ENCODE data around the gene RIN3. TPM values are rescaled to one million over a fixed set of nuclear protein-coding genes. Genes with fewer than 3 reads are reported as not detected.

RIN3 gene
- total RNA-seq, 3 donors from 2014 or later (not counting 1 experiment from before 2014, with no cell fraction given) = 248 to 289 (median 282) TPM

DNA sequence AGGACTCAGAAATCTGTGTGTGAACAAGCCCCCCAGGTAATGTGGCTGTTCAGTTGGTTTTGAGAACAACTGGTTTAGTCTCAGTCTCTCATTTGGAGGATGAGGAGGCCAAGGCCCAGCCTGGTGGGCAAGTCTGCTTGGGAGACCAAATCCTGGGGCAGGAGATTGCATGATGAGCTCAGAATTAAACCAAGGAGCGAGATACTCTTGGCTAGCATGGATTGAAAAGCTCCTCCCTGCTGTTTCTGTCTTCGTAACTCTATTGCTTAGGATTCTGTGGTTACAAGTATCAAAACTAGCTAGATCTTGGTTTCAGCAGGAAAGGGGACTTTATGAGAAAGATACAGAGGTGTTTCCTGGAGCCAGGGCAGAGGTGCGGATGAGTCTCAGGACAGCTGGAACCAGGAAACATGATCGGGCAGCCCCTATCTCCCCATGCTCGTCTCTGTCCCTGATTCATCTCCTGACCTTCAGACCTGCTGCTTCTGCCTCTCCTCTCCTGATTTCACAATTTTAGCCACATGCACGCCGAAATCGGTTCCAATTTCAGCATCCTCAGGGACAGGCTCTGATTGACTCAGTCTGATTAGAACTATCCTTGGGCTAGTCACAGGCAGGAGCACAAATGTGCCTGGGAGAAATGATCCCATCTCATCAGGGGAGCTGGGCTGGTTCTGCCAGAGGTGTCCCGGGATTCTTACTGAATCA lies 40.2 kb upstream of the RIN3 start:
- 90% methylated on average over 9 of the region's 9 CpGs for WGBS (ENCODE audit: insufficient coverage)
- no peaks in the 10 kb centered on the region for H3K9me3 Mint-ChIP-seq
- peaks cover 3% of the 10 kb centered on the region for H3K4me1 ChIP-seq (ENCODE audit: control insufficient read depth, insufficient read depth, low read length)

DNA sequence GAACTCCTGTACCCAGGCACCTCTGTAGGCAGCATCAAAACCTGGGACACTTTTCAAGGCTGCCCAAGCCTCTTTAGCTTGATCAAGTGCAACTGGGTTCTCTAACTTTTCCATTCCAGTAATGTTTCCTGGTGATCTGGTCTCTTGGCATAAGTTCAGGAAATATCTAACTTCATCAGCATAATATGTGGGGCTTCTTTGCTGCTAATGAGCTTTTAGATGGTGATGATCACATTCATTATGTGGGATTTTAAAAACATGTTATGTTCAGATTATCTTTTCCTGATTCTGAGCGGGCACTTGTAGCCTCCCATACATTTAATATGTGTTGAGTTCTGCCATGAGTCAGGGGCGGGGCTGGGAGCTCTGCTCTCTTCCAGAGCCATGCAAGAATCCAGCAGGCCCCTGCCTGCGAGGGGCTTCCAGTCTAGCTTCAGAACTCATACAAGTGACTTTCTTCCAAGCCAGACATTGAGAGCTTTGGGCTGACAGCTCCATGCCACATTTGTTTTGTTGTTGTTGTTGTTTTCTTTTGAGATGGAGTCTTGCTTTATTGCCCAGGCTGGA lies 39.5 kb upstream of the RIN3 start:
- no peak overlapping the region for H3K4me3 ChIP-seq (ENCODE audit: low read length)
- no peak overlapping the region for H3K27ac ChIP-seq (ENCODE audit: low read length)
- Mint-ChIP-seq H3K27me3 (ENCODE audit: low read depth in 2 of 2) (no peaks in the 10 kb centered on the region), H3K4me3 (no peak overlapping the region), H3K4me1 (peaks cover 0 to 5% of the 10 kb centered on the region in 2 donors), H3K36me3 (no peaks in the 10 kb centered on the region), H3K27ac (no peak overlapping the region), H3K9me3 (no peaks in the 10 kb centered on the region)
- DNase-seq (no peak), ATAC-seq (no peak)
- TF ChIP-seq, protein P1, sequence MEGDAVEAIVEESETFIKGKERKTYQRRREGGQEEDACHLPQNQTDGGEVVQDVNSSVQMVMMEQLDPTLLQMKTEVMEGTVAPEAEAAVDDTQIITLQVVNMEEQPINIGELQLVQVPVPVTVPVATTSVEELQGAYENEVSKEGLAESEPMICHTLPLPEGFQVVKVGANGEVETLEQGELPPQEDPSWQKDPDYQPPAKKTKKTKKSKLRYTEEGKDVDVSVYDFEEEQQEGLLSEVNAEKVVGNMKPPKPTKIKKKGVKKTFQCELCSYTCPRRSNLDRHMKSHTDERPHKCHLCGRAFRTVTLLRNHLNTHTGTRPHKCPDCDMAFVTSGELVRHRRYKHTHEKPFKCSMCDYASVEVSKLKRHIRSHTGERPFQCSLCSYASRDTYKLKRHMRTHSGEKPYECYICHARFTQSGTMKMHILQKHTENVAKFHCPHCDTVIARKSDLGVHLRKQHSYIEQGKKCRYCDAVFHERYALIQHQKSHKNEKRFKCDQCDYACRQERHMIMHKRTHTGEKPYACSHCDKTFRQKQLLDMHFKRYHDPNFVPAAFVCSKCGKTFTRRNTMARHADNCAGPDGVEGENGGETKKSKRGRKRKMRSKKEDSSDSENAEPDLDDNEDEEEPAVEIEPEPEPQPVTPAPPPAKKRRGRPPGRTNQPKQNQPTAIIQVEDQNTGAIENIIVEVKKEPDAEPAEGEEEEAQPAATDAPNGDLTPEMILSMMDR (IDR thresholded peaks at IDR 0.05) = no peak
- H3K9me3 ChIP-seq (ENCODE audit: control insufficient read depth, insufficient read depth, low read length) = no peaks in the 10 kb centered on the region
- H3K36me3 ChIP-seq (ENCODE audit: control insufficient read depth, insufficient read depth, low read length) = no peaks in the 10 kb centered on the region
- H3K4me1 ChIP-seq (ENCODE audit: control insufficient read depth, insufficient read depth, low read length) = peaks cover 3% of the 10 kb centered on the region
- H3K27me3 ChIP-seq (ENCODE audit: control insufficient read depth, insufficient read depth, low read length) = no peaks in the 10 kb centered on the region
- 95% methylated on average over 2 of the region's 3 CpGs for WGBS (ENCODE audit: insufficient coverage)
- intact Hi-C loops (cut with micrococcal nuclease) = no loop called here

More for the DNA sequence above, 40.2 kb upstream of the RIN3 start:
- Histone ChIP-seq H3K36me3 (ENCODE audit: control insufficient read depth, insufficient read depth, low read length) (no peaks in the 10 kb centered on the region), H3K27ac (ENCODE audit: low read length) (no peak overlapping the region), H3K4me3 (ENCODE audit: low read length) (no peak overlapping the region), H3K27me3 (ENCODE audit: control insufficient read depth, insufficient read depth, low read length) (no peaks in the 10 kb centered on the region), H3K9me3 (ENCODE audit: control insufficient read depth, insufficient read depth, low read length) (no peaks in the 10 kb centered on the region)
- ATAC-seq (no peak), DNase-seq (no peak)
- H3K27ac Mint-ChIP-seq = no peak overlapping the region
- peaks cover 0 to 5% of the 10 kb centered on the region in 2 donors for H3K4me1 Mint-ChIP-seq
- TF ChIP-seq, protein P1 (IDR thresholded peaks at IDR 0.05) = no peak
- no peaks in the 10 kb centered on the region for H3K36me3 Mint-ChIP-seq
- intact Hi-C loops (cut with micrococcal nuclease) = no loop called here
- no peak overlapping the region for H3K4me3 Mint-ChIP-seq
- H3K27me3 Mint-ChIP-seq (ENCODE audit: low read depth in 2 of 2) = no peaks in the 10 kb centered on the region

DNA sequence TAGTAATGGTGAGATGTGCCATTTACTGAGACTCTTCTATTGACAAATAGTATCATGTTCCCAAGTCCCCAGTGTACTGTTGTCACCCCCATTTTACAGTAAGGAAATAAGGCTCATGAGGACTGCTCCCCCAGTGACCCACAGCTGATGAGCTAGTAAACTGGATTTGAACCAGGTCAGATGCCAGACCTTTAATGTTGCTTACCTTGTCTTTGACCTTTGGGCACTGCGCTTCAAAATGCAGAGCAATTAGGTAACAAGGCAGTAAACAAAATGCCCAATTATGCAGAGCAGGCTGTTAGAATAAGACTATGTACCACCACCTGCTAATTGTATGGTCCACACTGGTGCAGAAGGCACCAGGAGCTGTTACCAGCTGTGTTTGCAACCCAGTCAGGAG lies 38.5 kb upstream of the RIN3 start:
- H3K27me3 Mint-ChIP-seq (ENCODE audit: low read depth in 2 of 2) = no peaks in the 10 kb centered on the region
- Histone ChIP-seq H3K4me3 (ENCODE audit: low read length) (no peak overlapping the region), H3K36me3 (ENCODE audit: control insufficient read depth, insufficient read depth, low read length) (no peaks in the 10 kb centered on the region), H3K9me3 (ENCODE audit: control insufficient read depth, insufficient read depth, low read length) (no peaks in the 10 kb centered on the region), H3K4me1 (ENCODE audit: control insufficient read depth, insufficient read depth, low read length) (peaks cover 3% of the 10 kb centered on the region), H3K27ac (ENCODE audit: low read length) (no peak overlapping the region), H3K27me3 (ENCODE audit: control insufficient read depth, insufficient read depth, low read length) (no peaks in the 10 kb centered on the region)
- ATAC-seq (no peak), DNase-seq (no peak)
- H3K36me3 Mint-ChIP-seq = no peaks in the 10 kb centered on the region
- intact Hi-C loops (cut with micrococcal nuclease) = no loop called here
- H3K4me1 Mint-ChIP-seq = peaks cover 0 to 5% of the 10 kb centered on the region in 2 donors
- H3K4me3 Mint-ChIP-seq = no peak overlapping the region
- no peaks in the 10 kb centered on the region for H3K9me3 Mint-ChIP-seq
- 100% methylated on average over 1 of the region's 1 CpG for WGBS (ENCODE audit: insufficient coverage)
- no peak overlapping the region for H3K27ac Mint-ChIP-seq
- TF ChIP-seq, protein P1 (IDR thresholded peaks at IDR 0.05) = no peak
